AG09309 (cell line): ENCODE measurements around the gene RPGRIP1.
"Not testable (repeated sequence)": the region's sequence is repeated elsewhere in the genome, so short reads cannot be mapped to it uniquely, and the experiment has no call there.

Experiments
- DNase-seq: peaks from one replicate; pipeline ENCODE4 v3.0.0-alpha.2; 2010; ENCODE audit warnings: low read depth
- H3K4me3 ChIP-seq: 2 replicates; pipeline ENCODE4 v1.5.1; 2011; ENCODE audit warnings: mild to moderate bottlenecking, low read depth, low read length, moderate library complexity; ENCODE audit not compliant: control insufficient read depth
- CTCF ChIP-seq: IDR thresholded peaks from 2 replicates; pipeline ENCODE4 v1.5.1; 2011; ENCODE audit warnings: mild to moderate bottlenecking, low read depth, low read length, inconsistent platforms; ENCODE audit not compliant: insufficient read depth, control insufficient read depth; ENCODE audit errors: missing control alignments

RPGRIP1 gene

GRCh38 chr14:21278632-21279031 is 1.3 kb upstream of the RPGRIP1 start:
- no peak overlapping the region for H3K4me3 ChIP-seq
- no peak for TF ChIP-seq CTCF

GRCh38 chr14:21281917-21282316 is 2.0 kb downstream of the RPGRIP1 start:
- DNase-seq, H3K4me3 ChIP-seq: not testable (repeated sequence)

More at GRCh38 chr14:21278632-21279031, 1.3 kb upstream of the RPGRIP1 start:
- no peak for DNase-seq

- DNase-seq, H3K4me3 ChIP-seq: not testable (repeated sequence)
Observed at GRCh38 chr14:21286516-21286915, 6.6 kb downstream of the RPGRIP1 start.

- H3K4me3 ChIP-seq, result no peak overlapping the region
- no peak for DNase-seq
- no peak for TF ChIP-seq CTCF
Observed at GRCh38 chr14:21287168-21287567, 7.3 kb downstream of the RPGRIP1 start.

GRCh38 chr14:21294026-21294425 is 14.1 kb downstream of the RPGRIP1 start:
- H3K4me3 ChIP-seq, DNase-seq: not testable (repeated sequence)

GRCh38 chr14:21298358-21298757 is 18.5 kb downstream of the RPGRIP1 start:
- DNase-seq, result no peak
- H3K4me3 ChIP-seq, result no peak overlapping the region
- no peak for TF ChIP-seq CTCF

GRCh38 chr14:21299562-21300130 is 19.8 kb downstream of the RPGRIP1 start:
- H3K4me3 ChIP-seq, result no peak overlapping the region
- no peak for DNase-seq
- no peak for TF ChIP-seq CTCF

GRCh38 chr14:21300892-21301291 is 21.0 kb downstream of the RPGRIP1 start:
- DNase-seq, result no peak
- H3K4me3 ChIP-seq, result no peak overlapping the region
- no peak for TF ChIP-seq CTCF
